HepG2 (cell line): ENCODE results near the gene ENKUR. TPM values are rescaled to one million over a fixed set of nuclear protein-coding genes. Genes with fewer than 3 reads are reported as not detected.

Source experiments
- ATAC-seq: fragments of 200-7000 bp; cut with Tn5 transposase; 3 replicates; pipeline ENCODE4 v1.9.1; 2020; ENCODE audit warnings: mild to moderate bottlenecking, moderate library complexity
- Bru-seq: library from RNA; stranded (reverse); fragments of 400-500 nt; gene quantifications from one replicate; lab custom pipeline; 2021; lab: Mats Ljungman, UMichigan
- BruChase-seq, 2 experiments: library from RNA; stranded (reverse); fragments of 400-500 nt; gene quantifications; one replicate each; lab custom pipeline; 2021; lab: Mats Ljungman, UMichigan
- BruUV-seq: library from RNA; stranded (reverse); fragments of 400-500 nt; replicated peaks from 2 replicates; lab custom pipeline; 2021; lab: Mats Ljungman, UMichigan
- CTCF ChIA-PET: fragments of 300-600 bp; formaldehyde crosslinking; extraction: SDS; loops from one replicate; lab custom pipeline; 2021; ENCODE audit warnings: low total read pairs, inconsistent platforms, low intra/inter-chr PET ratio; lab: Yijun Ruan, JAX
- POLR2A ChIA-PET: fragments of 350-600 bp; sonication (Branson Sonifier 250); formaldehyde crosslinking; loops from one replicate; lab custom pipeline; 2020; ENCODE audit warnings: antibody characterized with exemption, inconsistent platforms; lab: Yijun Ruan, JAX
- DNase-seq: peaks from one replicate; pipeline ENCODE4 v3.0.0-alpha.2; 2015; ENCODE audit warnings: low spot score
- FAIRE-seq: peaks from 3 replicates; lab custom pipeline; 2011; peaks lifted over from hg19 to GRCh38; lab: Jason Lieb, UNC
- H2AFZ ChIP-seq: one replicate; pipeline ENCODE4 v1.6.1; 2011; ENCODE audit warnings: low read length, inconsistent platforms
- H3K27ac ChIP-seq: fragments of 300-600 bp; 3 replicates; pipeline ENCODE4 v1.8.0; 2011; ENCODE audit warnings: mixed run types, mild to moderate bottlenecking, mixed read lengths, low read length, inconsistent platforms; ENCODE audit not compliant: insufficient read depth; ENCODE audit errors: extremely low read length
- H3K27me3 ChIP-seq, 2 experiments: fragments of 200-600 bp in 1 of 2; 2 replicates in 1 of 2; 3 replicates in 1 of 2; pipeline versions ENCODE4 v1.6.0 to v1.8.0; 2011; ENCODE audit warnings: low read length in 2 of 2, mild to moderate bottlenecking in 2 of 2, moderate library complexity in 2 of 2, inconsistent platforms in 1 of 2; ENCODE audit not compliant: insufficient read depth in 2 of 2, control insufficient read depth in 1 of 2
- H3K36me3 ChIP-seq, 2 experiments: fragments of 200-600 bp in 1 of 2; replicated peaks in 1 of 2; 2 replicates in 1 of 2; 3 replicates in 1 of 2; pipeline versions ENCODE4 v1.5.1 to v1.8.0; 2011; ENCODE audit warnings: low read length in 2 of 2, inconsistent platforms in 1 of 2; ENCODE audit not compliant: insufficient read depth in 2 of 2, control insufficient read depth in 1 of 2
- H3K4me1 ChIP-seq: 2 replicates; pipeline ENCODE4 v1.5.1; 2012; ENCODE audit warnings: low read length, inconsistent platforms; ENCODE audit not compliant: insufficient read depth
- H3K4me2 ChIP-seq: 2 replicates; pipeline ENCODE4 v1.6.0; 2011; ENCODE audit warnings: low read depth, low read length, inconsistent platforms
- H3K4me3 ChIP-seq, 3 experiments: fragments of 200-600 bp in 1 of 3; sonication (generic), shearing (Covaris generic) in 1 of 3; replicated peaks in 1 of 3; 2 replicates each; pipeline ENCODE4 v1.5.1; 2011 to 2016; ENCODE audit warnings: low read length in 3 of 3, inconsistent platforms in 2 of 3, low read depth in 2 of 3, mild to moderate bottlenecking in 2 of 3, control low read depth in 1 of 3, mixed read lengths in 1 of 3; ENCODE audit not compliant: insufficient read depth in 1 of 3
- H3K79me2 ChIP-seq: one replicate; pipeline ENCODE4 v1.6.1; 2011; ENCODE audit warnings: low read length, inconsistent platforms; ENCODE audit not compliant: insufficient read depth
- H3K9ac ChIP-seq: 2 replicates; pipeline ENCODE4 v1.6.0; 2011; ENCODE audit warnings: mild to moderate bottlenecking, low read depth, low read length, inconsistent platforms; ENCODE audit not compliant: insufficient read depth
- H3K9me3 ChIP-seq: 2 replicates; pipeline ENCODE4 v1.5.1; 2012; ENCODE audit warnings: mild to moderate bottlenecking, low read length
- H4K20me1 ChIP-seq: 2 replicates; pipeline ENCODE4 v1.6.0; 2011; ENCODE audit warnings: inconsistent platforms, mild to moderate bottlenecking, low read length, moderate library complexity; ENCODE audit not compliant: insufficient read depth
- KLF13 ChIP-seq: sonication (generic); formaldehyde crosslinking; IDR thresholded peaks from 2 replicates; pipeline ENCODE4 v1.4.0; 2020; ENCODE audit warnings: mild to moderate bottlenecking, missing genetic modification reagents
- MEIS1 ChIP-seq: sonication (generic); formaldehyde crosslinking; IDR thresholded peaks from 2 replicates; pipeline ENCODE4 v1.9.0; 2021; ENCODE audit warnings: mild to moderate bottlenecking, missing genetic modification reagents, moderate library complexity, borderline replicate concordance
- NCOA2 ChIP-seq: sonication (generic); formaldehyde crosslinking; IDR thresholded peaks from 2 replicates; pipeline ENCODE4 v1.8.0; 2022; ENCODE audit warnings: inconsistent platforms
- STAG1 ChIP-seq: sonication (generic); formaldehyde crosslinking; IDR thresholded peaks from 2 replicates; pipeline ENCODE4 v1.4.0; 2020; ENCODE audit warnings: missing genetic modification reagents
- ZBED4 ChIP-seq: sonication (generic); formaldehyde crosslinking; IDR thresholded peaks from 2 replicates; pipeline ENCODE4 v1.4.0; 2020; ENCODE audit warnings: missing genetic modification reagents, borderline replicate concordance
- ZNF468 ChIP-seq: sonication (generic); formaldehyde crosslinking; IDR thresholded peaks from 2 replicates; pipeline ENCODE4 v1.8.0; 2022; ENCODE audit warnings: mild to moderate bottlenecking, moderate library complexity, missing genetic modification reagents
- ZNF646 ChIP-seq: sonication (generic); formaldehyde crosslinking; IDR thresholded peaks from 2 replicates; pipeline ENCODE4 v1.9.0; 2021; ENCODE audit warnings: mild to moderate bottlenecking, missing genetic modification reagents
- ZSCAN25 ChIP-seq: sonication (generic); formaldehyde crosslinking; IDR thresholded peaks from 2 replicates; pipeline ENCODE4 v1.8.0; 2022; ENCODE audit warnings: mild to moderate bottlenecking, missing genetic modification reagents
- WGBS: methylation state at CpG from one replicate; pipeline ENCODE4 v1.1.6; 2017; ENCODE audit warnings: low lambda C conversion rate; 5-methylcytosine and 5-hydroxymethylcytosine counted together
- in situ Hi-C: cut with HindIII; loops from 2 replicates; pipeline ENCODE4 v1.10.0; 2017; ENCODE audit warnings: low pct_unique_long_range_greater_than_20kb; ENCODE audit not compliant: extremely low pct_ligation_motif_present
- intact Hi-C: fragments of 100-400 bp; cut with micrococcal nuclease; formaldehyde crosslinking; loops from one replicate; pipeline ENCODE4 v1.10.0; 2022; ENCODE audit not compliant: unreplicated experiment
- long read RNA-seq, 2 experiments: library from RNA in 1 of 2; library from polyadenylated mRNA in 1 of 2; stranded (forward) in 1 of 2; unstranded in 1 of 2; transcript quantifications; one replicate each; pipeline ENCODE4 v2.0.0, GENCODE V29; 2019 to 2022
- polyA minus RNA-seq, 3 experiments: library from RNA; depleted of rRNA, polyadenylated mRNA; stranded (reverse); fragments of >200 nt; gene quantifications; 2 replicates each; pipeline ENCODE4 v1.2.3, GENCODE V29; 2011; ENCODE audit warnings: low replicate concordance in 1 of 3
- polyA plus RNA-seq, 8 experiments: library from polyadenylated mRNA; depleted of rRNA in 3 of 8; stranded (reverse) in 7 of 8; unstranded in 1 of 8; fragments of >200 nt; fragmentation: Illumina TruSeq in 4 of 8; extraction: Trizol in 4 of 8; gene quantifications; 2 replicates each; pipeline versions ENCODE4 v1.2.1 to v1.2.3, GENCODE V29; 2011 to 2016; ENCODE audit warnings: low read depth in 4 of 8, missing spikeins in 1 of 8, mixed read lengths in 1 of 8; ENCODE audit not compliant: insufficient read depth in 1 of 8
- total RNA-seq, 5 experiments: library from RNA; depleted of rRNA; stranded (reverse); fragments of >200 nt; fragmentation: Illumina TruSeq; extraction: Trizol; gene quantifications; 2 replicates each; pipeline ENCODE4 v1.2.3, GENCODE V29; 2016; ENCODE audit warnings: low read depth in 1 of 5

Gene ENKUR
- total RNA-seq (2016; rRNA removed; fragmentation: Illumina TruSeq; extraction: Trizol) = 0.15 and 0.21 TPM in 2 replicates
- 0.26 TPM in 1 of 2 replicates, not detected in the other for total RNA-seq (2016; cell fraction: cytosol; rRNA removed; fragmentation: Illumina TruSeq; extraction: Trizol; ENCODE audit: low read depth)
- total RNA-seq (2016; cell fraction: insoluble cytoplasmic fraction; rRNA removed; fragmentation: Illumina TruSeq; extraction: Trizol) = 0.19 TPM in 1 of 2 replicates, not detected in the other
- 0.12 and 0.38 TPM in 2 replicates for total RNA-seq (2016; cell fraction: membrane; rRNA removed; fragmentation: Illumina TruSeq; extraction: Trizol)
- total RNA-seq (2016; cell fraction: nucleus; rRNA removed; fragmentation: Illumina TruSeq; extraction: Trizol) = not detected in 2 replicates
- polyA plus RNA-seq (2011; rRNA removed) = 0.10 and 0.15 TPM in 2 replicates
- 0.04 and 0.05 TPM in 2 replicates for polyA plus RNA-seq (2011; cell fraction: cytosol; rRNA removed)
- polyA plus RNA-seq (2011; cell fraction: nucleus; rRNA removed) = 0.05 and 0.16 TPM in 2 replicates
- 0.17 and 0.30 TPM in 2 replicates for polyA plus RNA-seq (2012)
- polyA plus RNA-seq (2016; cell fraction: cytosol; fragmentation: Illumina TruSeq; extraction: Trizol; ENCODE audit: low read depth) = not detected in 2 replicates
- 0.23 TPM in 1 of 2 replicates, not detected in the other for polyA plus RNA-seq (2016; cell fraction: insoluble cytoplasmic fraction; fragmentation: Illumina TruSeq; extraction: Trizol; ENCODE audit: low read depth)
- 0.16 and 0.21 TPM in 2 replicates for polyA plus RNA-seq (2016; cell fraction: membrane; fragmentation: Illumina TruSeq; extraction: Trizol; ENCODE audit: low read depth)
- polyA plus RNA-seq (2016; cell fraction: nucleus; fragmentation: Illumina TruSeq; extraction: Trizol; ENCODE audit: insufficient read depth, low read depth) = not detected in 2 replicates
- 0.04 and 0.05 TPM in 2 replicates for polyA minus RNA-seq (2011; rRNA and poly(A)+ RNA removed; ENCODE audit: low replicate concordance)
- not detected in 2 replicates for polyA minus RNA-seq (2011; cell fraction: cytosol; rRNA and poly(A)+ RNA removed)
- 0.52 and 0.62 TPM in 2 replicates for polyA minus RNA-seq (2011; cell fraction: nucleus; rRNA and poly(A)+ RNA removed)
- Bru-seq, nascent RNA = percentile 32 among the genes with signal in this experiment
- percentile 23 among the genes with signal in this experiment for BruChase-seq, experiment 1, labeled RNA remaining after a 6-hour chase
- percentile 29 among the genes with signal in this experiment for BruChase-seq, experiment 2, labeled RNA remaining after a 2-hour chase
- long read RNA-seq, experiment 1, partial matches to known transcripts = 0 of 1 reads
- long read RNA-seq, experiment 1, other reads (novel, unspliced or antisense) = 1 of 1 reads
- long read RNA-seq, experiment 2 = 0 reads

GRCh38 chr10:25015828-25016375, at the start of gene ENKUR:
Gene ENKUR, minus strand, starts transcription at chr10:25016158. Its CDS starts 222 bp downstream, at chr10:25015936.
- Histone ChIP-seq H3K9ac (peak within 1 kb of the TSS; percentile 93), H3K4me3 (peak within 1 kb of the TSS; percentile 64 to 84 (median 71)), H4K20me1 (no peaks in the 10 kb centered on the region), H3K4me2 (peak within 1 kb of the TSS; percentile 97), H3K27me3 (no peaks in the 10 kb centered on the region), H3K4me1 (peaks cover 32% of the 10 kb centered on the region), H3K36me3 (no peaks in the 10 kb centered on the region), H3K27ac (peak within 1 kb of the TSS; percentile 100), H3K79me2 (no peaks in the 10 kb centered on the region), H3K9me3 (no peaks in the 10 kb centered on the region), H2AFZ (peak within 1 kb of the TSS; percentile 61)
- intact Hi-C loops (loop anchor here (1.0 to 5.0 kb wide), 5 partner anchors 44 to 373 kb away; partner anchors contain the start of gene ARHGAP21), in situ Hi-C loops (loop anchor here (5.0 to 10.0 kb wide), 2 partner anchors 46 to 291 kb away; partner anchors contain the start of gene ARHGAP21)
- DNase-seq (peak; percentile 84), ATAC-seq (peak; percentile 57), FAIRE-seq (no peak)
- ChIA-PET POLR2A (interaction anchor here (1.0 to 2.5 kb wide), 6 partner anchors 9 to 291 kb away, joined by 3 to 35 read pairs (median 8); no protein-coding TSS in a partner anchor), CTCF (no interaction called here)
- WGBS = 3% methylated on average over 16 of the region's 16 CpGs
- no TSS peak for BruUV-seq
- TF ChIP-seq ZNF468 (CRISPR knock-in tag) (no peak), KLF13 (CRISPR knock-in tag) (no peak), ZNF646 (CRISPR knock-in tag) (no peak), ZSCAN25 (CRISPR knock-in tag) (no peak), ZBED4 (no peak), NCOA2 (CRISPR knock-in tag) (no peak), MEIS1 (CRISPR knock-in tag) (no peak), STAG1 (no peak)
